ENCODE data around the gene GINS2.
A peak's percentile ranks its signal among the peaks of the same experiment; 100 is the strongest.

The GINS2 gene

GRCh38 chr16:85716022-85716679 is 27.4 kb upstream of the GINS2 start:
- no peak for DNase-seq

- DNase-seq = no peak
Measured at GRCh38 chr16:85715169-85716021, 26.6 kb upstream of the GINS2 start.

DNA sequence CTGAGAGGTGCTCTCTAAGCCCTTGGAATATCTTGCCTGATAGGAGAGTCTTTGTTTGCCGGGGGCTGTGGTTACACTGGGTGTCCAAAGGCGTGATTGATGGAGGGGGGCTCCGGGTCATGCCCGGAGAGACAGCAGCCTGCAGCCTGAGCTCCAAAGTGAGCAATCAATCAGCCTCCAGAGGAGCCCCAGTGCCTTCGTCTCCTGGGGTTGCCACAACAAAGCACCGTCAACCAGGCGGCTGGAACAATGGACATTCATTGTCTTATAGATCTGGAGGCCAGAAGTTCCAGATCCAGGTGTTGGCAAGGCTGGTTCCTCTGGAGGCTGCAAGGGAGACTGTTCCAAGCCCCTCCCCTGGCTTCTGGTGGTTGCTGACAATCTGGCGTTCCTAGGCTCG is 24.0 kb upstream of the GINS2 start:
- no peak for DNase-seq

DNA sequence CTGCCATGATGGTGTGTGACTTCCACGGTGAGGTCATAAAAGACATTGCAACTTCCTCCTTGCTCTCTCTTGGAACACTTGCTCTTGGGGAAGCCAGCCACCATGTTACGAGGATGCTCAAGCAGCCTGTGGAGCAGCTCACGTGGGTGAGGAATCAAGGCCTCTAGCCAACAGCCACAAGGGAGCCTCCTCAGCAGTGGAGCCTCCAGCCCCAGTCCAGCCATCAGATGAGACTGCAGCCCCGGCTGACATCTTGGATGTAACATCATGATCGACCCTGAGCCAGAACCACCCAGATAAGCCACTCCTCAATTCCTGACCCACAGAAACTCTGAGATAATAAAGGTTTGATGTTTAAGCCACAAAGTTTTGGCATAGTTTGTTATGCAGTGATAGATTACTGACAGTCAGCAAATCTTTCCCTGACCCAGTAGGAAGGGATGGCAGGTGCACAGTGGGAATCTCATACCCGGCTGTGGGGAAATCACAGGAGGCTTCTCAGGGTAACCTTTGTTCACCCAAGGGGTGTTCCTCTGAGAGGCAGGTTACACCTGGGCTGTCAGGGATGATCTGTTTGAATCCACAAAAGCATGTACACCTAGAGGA is 23.3 kb upstream of the GINS2 start:
- DNase-seq = no peak

DNA sequence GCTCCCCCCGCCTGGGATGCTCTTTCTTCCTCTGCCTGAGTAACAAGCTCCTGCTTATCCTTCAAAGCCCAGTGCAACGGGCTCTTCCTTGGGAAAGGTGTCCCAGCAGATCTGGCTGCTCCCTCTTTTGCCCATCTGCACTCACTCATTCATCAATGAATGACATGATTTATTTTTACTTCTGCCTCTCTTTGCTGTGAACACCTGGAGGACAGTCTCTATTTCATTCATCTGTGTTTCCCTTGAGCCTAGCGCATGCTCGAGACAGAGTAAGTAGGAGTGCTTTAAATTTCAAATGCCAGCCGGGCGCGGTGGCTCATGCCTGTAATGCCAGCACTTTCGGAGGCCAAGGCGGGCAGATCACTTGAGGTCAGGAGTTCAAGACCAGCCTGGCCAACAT is 22.0 kb upstream of the GINS2 start:
- DNase-seq = no peak

- DNase-seq = no peak
Measured at GRCh38 chr16:85709766-85710585, 21.2 kb upstream of the GINS2 start.

DNA sequence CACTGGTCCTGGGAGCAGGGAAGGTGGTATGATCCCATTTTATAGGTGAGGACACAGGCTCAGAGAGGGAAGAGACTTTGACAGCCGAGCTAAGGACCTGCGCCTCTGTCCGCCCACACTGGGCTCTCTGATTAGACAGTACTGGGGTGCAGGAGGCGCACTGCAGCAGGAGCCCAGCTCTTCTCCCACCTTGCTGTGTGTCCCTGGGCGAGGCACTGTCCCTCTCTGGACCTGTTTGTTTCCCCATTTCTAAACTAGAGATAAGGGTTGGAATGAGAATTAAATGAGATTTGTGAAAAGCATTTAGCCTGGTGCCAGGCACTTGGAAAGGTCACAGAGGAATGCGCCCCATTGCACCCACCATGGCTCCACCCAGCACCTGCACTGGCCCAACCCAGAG is 19.6 kb upstream of the GINS2 start:
- DNase-seq = no peak

GRCh38 chr16:85707528-85708095 is 18.9 kb upstream of the GINS2 start:
- no peak for DNase-seq

GRCh38 chr16:85706449-85707034 is 17.8 kb upstream of the GINS2 start:
- DNase-seq = no peak

- no peak for DNase-seq
Measured at GRCh38 chr16:85704900-85705846, 16.4 kb upstream of the GINS2 start.

- no peak for DNase-seq
Measured at GRCh38 chr16:85704011-85704410, 15.3 kb upstream of the GINS2 start.

DNA sequence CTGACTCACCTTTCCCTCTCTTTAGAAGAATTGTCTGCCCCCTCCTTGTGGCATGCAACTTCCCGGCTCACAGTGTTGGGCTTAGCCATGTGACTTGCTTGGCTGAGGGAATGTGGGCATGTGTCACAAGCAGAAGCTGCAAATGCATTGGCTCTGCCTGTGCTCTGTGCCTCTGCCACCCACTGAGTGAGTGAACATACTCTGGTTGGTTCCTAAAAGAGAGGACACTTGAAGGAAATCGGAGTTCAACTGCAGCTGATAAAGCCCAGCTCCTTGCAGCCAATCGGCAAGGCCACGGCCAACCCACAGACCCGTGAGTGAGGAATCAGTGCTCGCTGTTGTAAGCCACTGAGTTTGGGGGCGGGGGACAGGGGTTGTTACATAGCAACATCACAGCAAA is 10.9 kb upstream of the GINS2 start:
- peak; percentile 68 to 95 for DNase-seq

DNA sequence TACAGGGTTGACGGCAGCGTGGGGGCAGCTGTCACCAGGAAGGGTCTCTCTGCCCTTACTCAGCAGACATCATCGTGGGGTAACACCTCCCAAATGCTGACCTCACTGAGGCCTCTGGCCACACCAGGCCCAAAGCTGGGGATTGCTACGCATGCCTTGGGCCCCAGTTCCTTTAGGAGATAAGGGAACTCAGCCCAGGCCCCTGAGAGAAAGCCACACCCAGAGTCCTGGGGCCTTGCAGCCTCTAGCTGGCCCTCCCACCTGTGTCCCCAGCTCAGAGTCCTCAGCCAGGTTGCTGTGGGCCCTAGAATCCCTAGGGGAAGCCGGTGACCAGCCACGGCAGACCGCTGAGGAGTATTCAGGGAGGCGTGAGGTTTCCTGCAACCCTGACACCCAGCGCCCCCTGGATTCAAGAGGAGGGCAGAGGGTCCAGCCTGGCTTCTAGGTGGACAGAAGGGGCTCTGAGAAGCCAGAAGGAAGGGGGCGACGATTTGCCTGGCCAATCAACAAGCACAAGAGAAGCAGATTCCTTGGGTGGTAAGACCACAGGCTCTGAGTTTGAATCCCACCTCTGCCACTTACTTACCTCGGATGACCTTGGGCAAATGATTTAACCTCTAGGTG is 10.3 kb upstream of the GINS2 start:
- no peak for DNase-seq

- no peak for DNase-seq
Measured at GRCh38 chr16:85698459-85698891, 9.7 kb upstream of the GINS2 start.

- DNase-seq = no peak
Measured at GRCh38 chr16:85697431-85697830, 8.7 kb upstream of the GINS2 start.

DNA sequence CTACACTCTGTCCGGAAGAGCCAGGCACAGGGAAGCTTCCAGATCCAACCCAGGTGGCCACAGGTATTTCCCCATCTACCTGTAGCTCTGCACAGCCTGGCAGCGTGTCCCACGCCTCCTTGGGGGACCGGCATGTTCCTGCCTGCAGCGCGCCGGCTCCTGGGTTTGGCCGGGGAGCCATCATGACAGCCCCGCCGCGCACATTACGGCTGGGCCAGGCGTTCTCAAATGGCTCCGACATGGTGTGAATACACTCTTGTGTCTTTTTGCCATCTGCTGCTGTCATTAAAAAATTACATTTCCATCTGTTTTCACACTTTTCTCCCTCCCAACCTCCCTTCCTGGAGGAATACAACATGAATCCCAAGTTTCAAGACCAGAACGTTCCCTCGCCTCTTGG is 8.0 kb upstream of the GINS2 start:
- DNase-seq = no peak

DNA sequence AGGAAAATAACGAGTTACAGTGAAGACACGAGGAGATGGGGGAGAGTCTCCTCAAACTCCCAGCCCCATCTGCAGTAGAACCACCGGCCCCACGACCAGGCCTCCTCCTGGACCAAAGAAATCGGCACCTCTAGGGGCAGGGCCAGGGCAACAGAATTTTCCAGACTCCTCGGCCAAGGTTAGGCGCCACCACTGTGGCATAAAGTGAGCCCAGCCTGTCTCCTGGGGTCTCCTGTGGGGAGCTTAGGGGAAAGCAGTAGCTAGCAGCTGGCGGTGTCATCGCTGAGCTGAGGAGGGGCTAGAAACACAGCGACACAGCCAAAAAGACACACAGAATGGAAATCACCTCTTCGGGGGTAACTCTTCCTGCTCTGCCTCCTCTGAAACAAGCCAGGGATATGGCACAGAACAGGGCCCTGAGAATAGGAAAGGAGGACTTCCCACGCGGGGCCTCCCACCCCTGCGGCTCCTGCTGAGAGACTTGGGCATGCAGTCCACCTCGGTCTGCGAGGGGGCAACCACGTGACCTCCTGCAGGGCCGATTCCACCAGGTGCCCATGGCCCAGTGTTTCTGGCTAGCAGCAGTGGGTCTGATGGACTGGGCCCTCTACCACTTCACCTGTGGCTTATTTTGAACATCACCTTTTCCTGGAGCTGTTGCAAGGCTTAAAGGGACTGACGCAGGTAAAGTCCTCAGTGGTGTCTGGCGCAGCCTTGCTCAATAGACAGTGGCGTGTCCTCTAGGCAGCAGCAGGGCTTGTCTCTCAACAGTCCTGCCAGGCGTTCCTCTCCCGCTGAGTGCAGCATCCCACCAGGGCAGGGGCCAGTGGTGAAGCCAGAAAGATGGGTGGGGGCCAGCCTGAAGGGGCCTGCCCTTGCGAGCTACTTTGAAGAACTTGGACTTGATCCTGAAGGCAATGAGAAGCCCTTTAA is 6.7 kb upstream of the GINS2 start:
- DNase-seq = no peak

DNA sequence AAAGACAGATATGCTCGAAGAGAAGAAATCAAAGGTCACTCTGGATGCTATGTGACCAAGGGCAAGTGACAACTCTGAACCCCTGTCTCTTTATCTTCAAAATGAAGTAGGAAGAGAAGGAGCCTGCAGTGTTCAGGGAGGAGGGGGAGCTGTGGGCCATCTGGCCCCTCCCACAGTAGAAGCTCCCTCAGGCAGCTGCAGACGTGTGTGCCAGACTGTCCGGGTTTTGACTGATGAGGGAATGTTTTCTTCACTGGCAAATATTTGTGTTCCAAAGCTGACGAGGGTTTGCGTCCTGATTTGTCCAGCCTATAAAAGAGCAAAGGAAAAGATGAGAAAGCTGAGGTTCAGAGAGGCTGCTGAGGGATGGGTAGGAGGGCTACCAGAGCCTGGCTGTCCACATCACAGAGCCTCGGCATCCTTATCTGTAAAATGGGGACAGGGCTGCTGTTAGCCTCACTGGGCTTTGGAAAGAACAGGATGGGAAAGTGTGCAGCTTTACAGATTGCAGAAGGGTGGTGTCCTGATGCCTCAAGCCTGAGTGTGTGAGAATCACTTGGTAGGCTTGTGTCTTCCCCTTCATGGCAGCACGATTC is 1.8 kb upstream of the GINS2 start:
- DNase-seq = no peak

- DNase-seq = no peak
Measured at GRCh38 chr16:85689950-85690320, 1.2 kb upstream of the GINS2 start.

All from inflammatory macrophage treated with lipopolysaccharide for 1 hour (primary cell).